Prostate gland (tissue), 2 donors: ENCODE results near the gene PPID. TPM values are rescaled to one million over a fixed set of nuclear protein-coding genes. Genes with fewer than 3 reads are reported as not detected.

Experiments
- DNase-seq: peaks from one replicate; pipeline ENCODE4 v3.0.0-alpha.2; 2019; ENCODE audit warnings: low spot score
- H3K27ac ChIP-seq, 2 donors: fragments of 200-600 bp; sonication (generic); 2 replicates each; pipeline ENCODE4 v1.5.1; 2017 to 2019
- H3K27me3 ChIP-seq: fragments of 200-600 bp; sonication (generic); replicated peaks from 2 replicates; pipeline ENCODE4 v1.5.1; 2019; ENCODE audit not compliant: insufficient read depth
- H3K36me3 ChIP-seq, 2 donors: fragments of 200-600 bp; sonication (generic); 1 replicate in 1 of 2; 2 replicates in 1 of 2; pipeline versions ENCODE4 v1.5.1 to v1.8.1; 2017 to 2019
- H3K4me1 ChIP-seq: fragments of 200-600 bp; sonication (generic); replicated peaks from 2 replicates; pipeline ENCODE4 v1.5.1; 2019
- H3K4me3 ChIP-seq, 2 donors: fragments of 200-600 bp; sonication (generic); 2 replicates each; pipeline ENCODE4 v1.5.1; 2017 to 2019
- H3K9me3 ChIP-seq: fragments of 200-600 bp; sonication (generic); 2 replicates; pipeline ENCODE4 v1.5.1; 2017
- CTCF ChIP-seq, 4 experiments: fragments of 200-600 bp in 2 of 4; fragments of 450-650 bp in 2 of 4; sonication (generic) in 2 of 4; IDR thresholded peaks; 1 replicate in 3 of 4; 2 replicates in 1 of 4; pipeline ENCODE4 v1.5.1; 2016 to 2019; ENCODE audit warnings: antibody characterized with exemption in 4 of 4, mild to moderate bottlenecking in 2 of 4, moderate library complexity in 2 of 4
- POLR2A ChIP-seq: fragments of 450-650 bp; IDR thresholded peaks from one replicate; pipeline ENCODE4 v1.6.1; 2016; ENCODE audit warnings: antibody characterized with exemption, mild to moderate bottlenecking
- POLR2AphosphoS5 ChIP-seq: sonication (generic); formaldehyde crosslinking; IDR thresholded peaks from one replicate; pipeline ENCODE4 v1.6.1; 2017; ENCODE audit warnings: antibody characterized with exemption
- WGBS: methylation state at CpG from one replicate; pipeline ENCODE4 v1.1.5; 2018; 5-methylcytosine and 5-hydroxymethylcytosine counted together
- intact Hi-C: fragments of 100-400 bp; cut with DNase I; formaldehyde crosslinking; loops from one replicate; pipeline ENCODE4 v1.14.2; 2022
- total RNA-seq, 2 donors: library from RNA; depleted of rRNA; stranded (reverse); fragments of >200 nt; gene quantifications; one replicate each; pipeline ENCODE4 v1.1.0, GENCODE V29; 2016

PPID gene
- total RNA-seq, 2 donors from 2014 or later, result 20.9 to 23.9 TPM

DNA sequence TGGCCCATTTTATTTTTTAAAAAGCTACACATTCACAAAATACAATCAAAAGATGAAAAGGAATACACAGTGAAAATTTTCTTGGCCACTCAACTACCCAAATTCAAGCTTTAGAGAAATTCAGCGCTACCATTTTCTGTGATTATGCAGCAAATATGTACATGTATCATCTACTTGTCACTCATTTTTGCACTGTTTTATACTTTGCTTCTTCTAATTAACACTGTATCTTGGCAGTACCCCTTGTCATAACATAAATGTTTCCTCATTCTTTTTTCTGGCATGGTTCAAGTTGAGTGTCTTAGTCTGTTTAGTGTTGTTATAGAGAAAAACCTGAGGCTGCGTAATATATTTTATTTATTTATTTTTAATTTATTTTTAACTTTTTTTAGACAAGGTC, 15.7 kb upstream of the PPID start:
- H3K9me3 ChIP-seq, result no peaks in the 10 kb centered on the region
- no peaks in the 10 kb centered on the region for H3K4me1 ChIP-seq
- 95% methylated on average over 2 of the region's 2 CpGs for WGBS
- no peak overlapping the region for H3K27ac ChIP-seq
- H3K4me3 ChIP-seq, result no peak overlapping the region
- H3K27me3 ChIP-seq, result no peaks in the 10 kb centered on the region
- no peak for TF ChIP-seq CTCF (IDR thresholded peaks at IDR 0.05)
- no peak for DNase-seq
- H3K36me3 ChIP-seq, result no peaks in the 10 kb centered on the region
- intact Hi-C loops, result no loop called here

DNA sequence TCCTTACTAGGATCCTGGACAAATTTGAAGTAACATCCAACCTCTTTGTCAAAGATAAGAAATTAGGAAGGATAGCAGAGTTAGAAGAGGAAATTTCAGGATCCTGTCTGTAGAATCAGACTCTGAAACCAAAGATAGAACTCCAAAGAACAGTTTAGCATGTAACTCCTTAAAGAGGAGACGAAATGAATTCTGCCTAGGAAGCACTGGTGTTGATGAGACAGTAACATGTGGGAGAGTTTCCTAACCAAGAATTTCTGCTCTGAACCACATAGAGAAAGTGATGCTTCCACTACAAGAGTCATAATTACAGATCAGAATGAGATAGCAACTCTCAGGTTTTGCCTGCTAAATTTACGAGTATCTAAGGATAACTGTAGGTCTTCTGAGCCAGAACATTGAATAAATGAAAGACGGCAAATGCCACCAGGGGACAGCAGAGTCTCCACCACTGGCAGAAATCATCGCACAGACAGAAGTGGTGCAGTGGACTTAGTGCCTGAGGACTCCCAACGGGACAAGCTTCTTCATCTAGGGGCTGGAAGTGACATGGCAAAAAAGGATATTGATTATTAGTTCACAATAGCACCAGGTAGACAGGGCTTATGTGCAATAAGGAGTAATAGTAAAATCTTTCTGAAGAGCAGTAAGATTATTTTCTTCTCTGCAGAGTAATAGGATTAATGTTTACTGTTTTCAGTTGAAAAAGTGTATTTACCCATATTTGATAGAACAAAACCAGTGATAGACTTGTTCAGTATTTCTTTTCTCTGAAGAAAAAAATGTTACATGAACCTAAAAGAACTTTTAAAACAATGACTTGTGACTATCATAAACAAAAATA, 6.7 kb upstream of the PPID start:
- H3K27ac ChIP-seq, result no peak overlapping the region
- no peaks in the 10 kb centered on the region for H3K36me3 ChIP-seq
- no peak overlapping the region for H3K4me3 ChIP-seq
- H3K27me3 ChIP-seq, result no peaks in the 10 kb centered on the region
- peak; percentile 69 for DNase-seq
- TF ChIP-seq POLR2AphosphoS5, result no peak
- TF ChIP-seq POLR2A, result no peak
- TF ChIP-seq CTCF (IDR thresholded peaks at IDR 0.05), result peak; percentile 67 to 90 (median 88)
- H3K4me1 ChIP-seq, result no peaks in the 10 kb centered on the region
- intact Hi-C loops, result loop anchor here (2.0 to 10.0 kb wide), 2 partner anchors 121 to 475 kb away; no protein-coding TSS in a partner anchor
- WGBS, result 18% methylated on average over 5 of the region's 5 CpGs
- no peaks in the 10 kb centered on the region for H3K9me3 ChIP-seq

DNA sequence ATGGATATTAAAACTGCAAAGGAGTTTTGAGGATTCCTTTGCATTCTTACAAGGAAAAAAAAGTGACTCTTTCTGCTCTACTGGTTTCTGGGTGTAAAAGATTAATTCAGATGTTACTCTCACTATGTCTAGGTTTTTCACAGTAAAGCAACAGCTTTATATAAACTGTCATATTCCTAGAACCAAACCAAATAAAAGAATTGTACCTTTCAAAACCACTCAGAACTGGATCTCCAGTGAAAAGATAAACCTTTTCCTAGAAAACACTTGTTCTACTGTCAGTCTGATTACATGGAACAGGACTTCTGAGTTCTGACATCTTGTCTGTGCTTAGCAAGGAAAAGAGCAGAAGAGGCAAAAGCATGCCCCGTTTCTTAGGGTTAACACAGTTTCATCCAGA, 5.0 kb upstream of the PPID start:
- DNase-seq, result no peak
- WGBS, result 73% methylated on average over 1 of the region's 1 CpG
- no peaks in the 10 kb centered on the region for H3K9me3 ChIP-seq
- H3K27ac ChIP-seq, result no peak overlapping the region
- H3K36me3 ChIP-seq, result no peaks in the 10 kb centered on the region
- no peak overlapping the region for H3K4me3 ChIP-seq
- TF ChIP-seq CTCF (IDR thresholded peaks at IDR 0.05) (no peak), POLR2AphosphoS5 (no peak), POLR2A (no peak)
- no peaks in the 10 kb centered on the region for H3K27me3 ChIP-seq
- no peaks in the 10 kb centered on the region for H3K4me1 ChIP-seq
- intact Hi-C loops, result loop anchor here (2.0 to 10.0 kb wide), 2 partner anchors 123 to 477 kb away; no protein-coding TSS in a partner anchor

GRCh38 chr4:158726633-158727032, 3.4 kb upstream of the PPID start:
- Histone ChIP-seq H3K27ac (no peak overlapping the region), H3K4me1 (no peaks in the 10 kb centered on the region), H3K4me3 (no peak overlapping the region), H3K36me3 (no peaks in the 10 kb centered on the region), H3K27me3 (no peaks in the 10 kb centered on the region), H3K9me3 (no peaks in the 10 kb centered on the region)
- intact Hi-C loops, result loop anchor here (10.0 kb wide), 1 partner anchor 478 kb away; no protein-coding TSS in a partner anchor
- WGBS, result 87% methylated on average over 6 of the region's 6 CpGs
- no peak for DNase-seq
- TF ChIP-seq POLR2AphosphoS5 (no peak), POLR2A (no peak), CTCF (IDR thresholded peaks at IDR 0.05) (no peak)

GRCh38 chr4:158724637-158725036, 1.4 kb upstream of the PPID start:
- no peak overlapping the region for H3K4me3 ChIP-seq
- no peaks in the 10 kb centered on the region for H3K9me3 ChIP-seq
- 84% methylated on average over 4 of the region's 4 CpGs for WGBS
- intact Hi-C loops, result loop anchor here (5.0 to 10.0 kb wide), 3 partner anchors 52 to 480 kb away; partner anchors contain the start of genes C4orf46 and ETFDH
- DNase-seq, result no peak
- TF ChIP-seq POLR2A (no peak), POLR2AphosphoS5 (no peak), CTCF (IDR thresholded peaks at IDR 0.05) (no peak)
- no peaks in the 10 kb centered on the region for H3K27me3 ChIP-seq
- H3K27ac ChIP-seq, result no peak overlapping the region
- H3K4me1 ChIP-seq, result no peaks in the 10 kb centered on the region
- no peaks in the 10 kb centered on the region for H3K36me3 ChIP-seq
